Breast epithelium (tissue), 3 donors: Measurements from ENCODE around the gene GPR17.

ENCODE experiments used
- CTCF ChIP-seq, 3 donors: fragments of 450-650 bp; IDR thresholded peaks; one replicate each; pipeline ENCODE4 v1.5.1; 2016 to 2017; ENCODE audit warnings: antibody characterized with exemption in 3 of 3, mild to moderate bottlenecking in 3 of 3, moderate library complexity in 3 of 3
- POLR2A ChIP-seq: fragments of 450-650 bp; IDR thresholded peaks from one replicate; pipeline ENCODE4 v1.6.1; 2016; ENCODE audit warnings: antibody characterized with exemption, mild to moderate bottlenecking, moderate library complexity
- POLR2AphosphoS5 ChIP-seq, 3 donors: sonication (generic); formaldehyde crosslinking; IDR thresholded peaks; one replicate each; pipeline ENCODE4 v1.6.1; 2017; ENCODE audit warnings: antibody characterized with exemption in 3 of 3

- no peak for TF ChIP-seq POLR2A
- no peak for TF ChIP-seq CTCF (IDR thresholded peaks at IDR 0.05)
- TF ChIP-seq POLR2AphosphoS5 (IDR thresholded peaks at IDR 0.05) = no peak
These were observed 46.7 kb upstream of the GPR17 start for GRCh38 chr2:127599211-127599610.
